NCI-H345 (cell line): ENCODE data around the gene DNAJB8.

Experiments used
- DNase-seq: peaks from one replicate; lab custom pipeline; 2025; lab: John Stamatoyannopoulos, UW

DNAJB8 gene

GRCh38 chr3:128482666-128483656 lies 16.3 kb upstream of the DNAJB8 start:
- DNase-seq: no peak

GRCh38 chr3:128482175-128482574 lies 15.5 kb upstream of the DNAJB8 start:
- no peak for DNase-seq

- DNase-seq: no peak
Observed at GRCh38 chr3:128481438-128481942, 14.8 kb upstream of the DNAJB8 start.

GRCh38 chr3:128480717-128481437 lies 14.2 kb upstream of the DNAJB8 start:
- no peak for DNase-seq

- DNase-seq: no peak
Observed at GRCh38 chr3:128480278-128480677, 13.6 kb upstream of the DNAJB8 start.

- no peak for DNase-seq
Observed at GRCh38 chr3:128479558-128480086, 12.9 kb upstream of the DNAJB8 start.

- no peak for DNase-seq
Observed at GRCh38 chr3:128478576-128479506, 12.2 kb upstream of the DNAJB8 start.

- DNase-seq: no peak
Observed at GRCh38 chr3:128476659-128477058, 10.0 kb upstream of the DNAJB8 start.

- no peak for DNase-seq
Observed at GRCh38 chr3:128475355-128475754, 8.7 kb upstream of the DNAJB8 start.

- DNase-seq: no peak
Observed at GRCh38 chr3:128473737-128474136, 7.0 kb upstream of the DNAJB8 start.

- DNase-seq: no peak
Observed at GRCh38 chr3:128473180-128473519, 6.5 kb upstream of the DNAJB8 start.

GRCh38 chr3:128472449-128473179 lies 5.9 kb upstream of the DNAJB8 start:
- DNase-seq: no peak

- DNase-seq: no peak
Observed at GRCh38 chr3:128471720-128472119, 5.0 kb upstream of the DNAJB8 start.

- DNase-seq: no peak
Observed at GRCh38 chr3:128471110-128471509, 4.4 kb upstream of the DNAJB8 start.

GRCh38 chr3:128470134-128470899 lies 3.6 kb upstream of the DNAJB8 start:
- DNase-seq: no peak

GRCh38 chr3:128469556-128469955 lies 2.9 kb upstream of the DNAJB8 start:
- no peak for DNase-seq

GRCh38 chr3:128468791-128469527 lies 2.3 kb upstream of the DNAJB8 start:
- DNase-seq: no peak

GRCh38 chr3:128468285-128468790 lies 1.6 kb upstream of the DNAJB8 start:
- DNase-seq: no peak

- no peak for DNase-seq
Observed at GRCh38 chr3:128464702-128465101, 2.0 kb downstream of the DNAJB8 start.
